Colonic mucosa (tissue), 4 donors: Measurements from ENCODE around the gene KIF1A. TPM values are rescaled to one million over a fixed set of nuclear protein-coding genes. Genes with fewer than 3 reads are reported as not detected.

Experiments
- DNase-seq: peaks from one replicate; pipeline ENCODE4 v3.0.0-alpha.2; 2020
- H3K27ac ChIP-seq: fragments of 200-600 bp; one replicate; pipeline ENCODE4 v1.8.0; 2021
- H3K27me3 ChIP-seq: fragments of 200-600 bp; one replicate; pipeline ENCODE4 v1.8.0; 2021
- H3K36me3 ChIP-seq: fragments of 200-600 bp; one replicate; pipeline ENCODE4 v1.8.0; 2021
- H3K4me1 ChIP-seq: fragments of 200-600 bp; one replicate; pipeline ENCODE4 v1.8.0; 2021; ENCODE audit warnings: mild to moderate bottlenecking
- H3K4me3 ChIP-seq: fragments of 200-600 bp; one replicate; pipeline ENCODE4 v1.8.0; 2021
- H3K9ac ChIP-seq, 2 donors: one replicate each; pipeline ENCODE4 v1.7.0; 2013; ENCODE audit warnings: control low read depth in 2 of 2, low read depth in 2 of 2, low read length in 2 of 2
- H3K9me3 ChIP-seq: fragments of 200-600 bp; one replicate; pipeline ENCODE4 v1.8.0; 2021
- CTCF ChIP-seq: fragments of 200-600 bp; IDR thresholded peaks from one replicate; pipeline ENCODE4 v1.8.0; 2022; ENCODE audit warnings: antibody characterized with exemption, mild to moderate bottlenecking
- intact Hi-C: fragments of 100-400 bp; cut with DNase I; formaldehyde crosslinking; loops from one replicate; pipeline ENCODE4 v1.14.1; 2022
- total RNA-seq, 2 donors: library from RNA; stranded (reverse); fragmentation: NEBNext Ultra II Directional in 1 of 2; extraction: Animal tissue kit (Norgen Biotek cat#: 25700) in 1 of 2; gene quantifications; one replicate each; pipeline ENCODE4 v1.2.1, GENCODE V29; 2021
- donor health status: healthy.
- donor health status: DM: no; HTN: no; CAD: no.
- donor health status: DM: no; HTN: no; CAD: no.

The KIF1A gene
- total RNA-seq, 2 donors from 2014 or later: 1.9 to 4.3 TPM

- Histone ChIP-seq H3K4me3 (no peak overlapping the region), H3K27ac (no peak overlapping the region), H3K9ac (no peak overlapping the region), H3K36me3 (no peaks in the 10 kb centered on the region), H3K4me1 (no peaks in the 10 kb centered on the region), H3K27me3 (no peaks in the 10 kb centered on the region), H3K9me3 (no peaks in the 10 kb centered on the region)
- intact Hi-C loops: no loop called here
- TF ChIP-seq CTCF: no peak
- DNase-seq: no peak
Observed at GRCh38 chr2:240724431-240724830, 95.6 kb downstream of the KIF1A start.

- DNase-seq: no peak
- TF ChIP-seq CTCF: no peak
- intact Hi-C loops: no loop called here
- H3K36me3 ChIP-seq: no peaks in the 10 kb centered on the region
- H3K4me1 ChIP-seq: no peaks in the 10 kb centered on the region
- H3K27me3 ChIP-seq: no peaks in the 10 kb centered on the region
- H3K4me3 ChIP-seq: no peak overlapping the region
- no peak overlapping the region for H3K9ac ChIP-seq
- H3K9me3 ChIP-seq: no peaks in the 10 kb centered on the region
- H3K27ac ChIP-seq: no peak overlapping the region
Observed at GRCh38 chr2:240723851-240724250, 96.2 kb downstream of the KIF1A start.

- Histone ChIP-seq H3K4me3 (no peak overlapping the region), H3K9ac (no peak overlapping the region), H3K27me3 (no peaks in the 10 kb centered on the region), H3K27ac (no peak overlapping the region), H3K9me3 (no peaks in the 10 kb centered on the region), H3K4me1 (no peaks in the 10 kb centered on the region), H3K36me3 (no peaks in the 10 kb centered on the region)
- no peak for TF ChIP-seq CTCF
- DNase-seq: no peak
- intact Hi-C loops: no loop called here
Observed at GRCh38 chr2:240722796-240723735, 97.0 kb downstream of the KIF1A start.

- no peak for DNase-seq
- no peak overlapping the region for H3K4me3 ChIP-seq
- H3K27me3 ChIP-seq: no peaks in the 10 kb centered on the region
- no peaks in the 10 kb centered on the region for H3K9me3 ChIP-seq
- no peak for TF ChIP-seq CTCF
- intact Hi-C loops: no loop called here
- H3K36me3 ChIP-seq: no peaks in the 10 kb centered on the region
- H3K9ac ChIP-seq: no peak overlapping the region
- no peaks in the 10 kb centered on the region for H3K4me1 ChIP-seq
- no peak overlapping the region for H3K27ac ChIP-seq
Observed at GRCh38 chr2:240722376-240722775, 97.6 kb downstream of the KIF1A start.

GRCh38 chr2:240721596-240722180, 98.3 kb downstream of the KIF1A start:
- intact Hi-C loops: no loop called here
- Histone ChIP-seq H3K9ac (no peak overlapping the region), H3K4me1 (no peaks in the 10 kb centered on the region), H3K36me3 (no peaks in the 10 kb centered on the region), H3K27ac (no peak overlapping the region), H3K27me3 (no peaks in the 10 kb centered on the region), H3K4me3 (no peak overlapping the region), H3K9me3 (no peaks in the 10 kb centered on the region)
- no peak for DNase-seq
- no peak for TF ChIP-seq CTCF
